GM15510 (cell line): ENCODE measurements around the gene MAPRE3.

Experiments
- POLR2A ChIP-seq: IDR thresholded peaks from 3 replicates; pipeline ENCODE4 v1.6.1; 2011; ENCODE audit warnings: borderline replicate concordance; ENCODE audit not compliant: insufficient read length; ENCODE audit errors: extremely low read depth

MAPRE3 gene

DNA sequence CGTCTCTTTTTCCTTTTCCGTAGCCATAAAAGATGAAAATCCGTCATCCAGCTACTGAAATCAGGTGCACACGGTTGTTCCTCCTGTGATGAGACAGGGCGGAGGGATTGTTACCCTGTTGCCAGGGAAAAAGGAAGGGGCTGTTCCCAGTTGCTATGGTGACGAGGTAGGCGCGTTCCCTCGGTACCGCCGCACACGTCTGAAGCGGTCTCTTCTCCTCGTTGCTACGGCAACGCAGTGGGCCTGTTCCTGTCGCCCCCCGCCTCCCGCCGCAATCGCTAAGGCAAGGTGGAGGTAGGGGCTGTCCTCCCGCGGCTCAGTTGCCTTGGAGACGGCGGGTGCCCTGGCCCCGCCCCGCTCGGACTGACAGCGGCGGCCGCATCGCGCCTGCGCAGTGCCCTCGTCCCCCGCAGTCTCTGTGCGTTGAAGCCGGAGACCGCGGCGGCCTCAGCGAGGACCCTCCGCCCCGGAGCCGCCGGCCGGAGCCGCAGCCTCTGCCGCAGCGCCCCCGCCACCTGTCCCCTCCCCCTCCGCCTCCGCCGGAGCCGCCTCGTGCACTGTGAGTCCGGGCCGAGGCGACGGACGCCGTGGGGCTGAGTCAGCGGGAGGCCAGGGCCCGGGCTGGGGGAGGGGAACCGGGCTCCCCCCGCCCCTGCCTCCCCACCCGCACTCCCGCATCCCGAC lies at the start of gene MAPRE3:
Gene MAPRE3 (plus strand): TSS at position 394 of the 684 bp plus-strand sequence. CDS start 51,582 bp downstream, outside the sequence.
- TF ChIP-seq POLR2A: no peak

DNA sequence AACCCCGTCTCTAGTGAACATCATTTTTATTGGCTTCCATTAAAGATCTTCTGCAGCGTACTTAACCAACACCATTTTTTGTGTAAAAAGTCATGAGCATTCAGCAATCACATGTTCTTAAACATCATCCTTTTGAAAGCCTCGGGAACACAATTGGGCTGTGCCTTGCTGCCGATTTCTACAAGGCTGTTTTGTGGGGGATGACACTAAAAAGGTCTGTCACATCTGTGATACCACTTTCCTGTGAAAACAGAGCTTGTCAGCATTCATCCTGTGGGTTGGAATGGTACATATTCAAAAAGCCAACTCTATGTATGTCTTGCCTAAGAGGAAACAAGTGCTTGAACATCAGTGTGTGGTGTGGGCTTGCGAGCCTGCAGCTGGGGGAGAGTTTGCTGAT lies 49.1 kb upstream of the MAPRE3 start:
- no peak for TF ChIP-seq POLR2A

DNA sequence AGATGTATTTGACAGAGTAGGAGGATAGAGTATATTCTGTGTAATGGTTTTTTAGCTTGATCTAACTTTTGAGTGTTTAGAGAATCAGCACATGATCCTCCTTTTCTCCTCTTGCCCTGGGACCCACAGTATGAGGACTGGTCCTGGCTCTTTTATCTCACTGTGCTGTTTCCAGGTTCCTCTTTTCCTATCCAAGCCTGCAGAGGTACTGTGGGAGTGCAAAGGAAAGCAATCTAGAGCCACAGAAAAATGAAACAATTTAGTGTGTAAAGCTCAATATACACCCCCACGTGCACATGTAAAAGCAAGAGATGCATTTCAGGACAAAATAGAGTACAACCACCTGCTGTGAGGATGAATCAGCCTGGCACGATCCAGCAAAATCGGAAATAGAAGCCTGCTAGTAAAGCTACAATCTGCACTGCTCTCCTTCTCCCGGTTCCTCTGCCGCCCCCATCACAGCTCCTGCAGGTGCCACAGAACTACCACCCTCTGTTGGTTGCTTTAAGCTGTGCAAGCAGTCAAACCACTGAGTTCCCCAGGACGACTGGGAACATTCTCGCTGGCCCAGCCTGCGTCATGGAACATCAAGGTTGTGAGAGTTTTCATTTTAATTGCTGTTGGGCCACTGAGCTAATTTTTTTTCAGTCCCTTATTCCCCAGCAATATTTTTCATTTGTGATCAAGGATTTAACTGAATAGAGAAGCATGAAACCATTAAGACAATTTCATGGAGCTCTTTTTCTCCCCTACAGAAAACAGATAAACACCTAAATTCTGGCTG lies 47.8 kb upstream of the MAPRE3 start:
- no peak for TF ChIP-seq POLR2A

DNA sequence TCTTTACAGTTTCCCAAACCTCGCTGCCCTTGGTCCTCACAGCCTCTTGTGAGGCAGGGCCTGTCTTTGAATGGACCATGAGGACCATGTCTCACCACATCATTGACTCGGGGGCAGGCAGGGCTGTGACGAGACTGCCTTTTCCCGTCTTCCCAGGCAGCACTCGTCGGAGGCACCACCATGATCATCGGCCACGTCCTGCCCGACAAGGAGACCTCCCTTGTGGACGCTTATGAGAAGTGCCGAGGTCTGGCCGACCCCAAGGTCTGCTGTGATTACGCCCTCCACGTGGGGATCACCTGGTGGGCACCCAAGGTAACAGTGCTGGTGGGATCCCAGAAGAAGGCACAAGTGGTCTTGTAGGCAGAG lies 45.7 kb upstream of the MAPRE3 start:
- no peak for TF ChIP-seq POLR2A

DNA sequence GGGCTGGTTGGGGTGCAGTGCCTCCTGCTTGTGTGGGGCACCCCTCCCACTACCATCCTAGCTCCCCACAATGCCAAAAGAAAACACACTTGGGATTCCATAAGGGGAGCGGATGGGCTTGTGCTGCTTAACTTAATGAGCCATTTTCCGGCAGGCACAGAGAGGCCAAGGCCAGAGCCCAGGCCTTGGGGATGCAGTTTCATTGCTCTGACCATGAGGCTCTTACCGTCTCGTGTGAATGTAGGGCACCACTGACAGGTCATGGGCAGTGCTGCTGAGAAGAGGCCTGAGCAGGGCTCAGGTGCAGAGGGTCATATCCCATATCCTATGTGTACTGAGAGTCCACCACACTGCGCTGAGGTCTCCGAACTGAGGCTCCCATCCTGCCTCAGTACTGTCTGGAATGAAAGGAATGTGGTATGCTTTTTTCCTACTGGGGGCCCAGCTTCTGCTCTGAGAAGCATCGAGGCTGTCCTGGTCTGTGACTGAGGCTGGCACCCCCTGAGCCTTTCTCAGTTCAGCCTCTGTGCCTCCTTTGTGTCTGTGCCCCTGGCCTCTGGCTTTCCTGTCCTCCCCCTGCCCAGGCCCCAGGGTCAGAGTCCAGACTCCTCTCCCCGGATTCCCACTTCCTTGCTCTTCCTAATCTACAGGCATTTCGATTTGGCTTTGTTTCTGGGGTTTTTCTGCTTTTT lies 45.2 kb upstream of the MAPRE3 start:
- TF ChIP-seq POLR2A: no peak

DNA sequence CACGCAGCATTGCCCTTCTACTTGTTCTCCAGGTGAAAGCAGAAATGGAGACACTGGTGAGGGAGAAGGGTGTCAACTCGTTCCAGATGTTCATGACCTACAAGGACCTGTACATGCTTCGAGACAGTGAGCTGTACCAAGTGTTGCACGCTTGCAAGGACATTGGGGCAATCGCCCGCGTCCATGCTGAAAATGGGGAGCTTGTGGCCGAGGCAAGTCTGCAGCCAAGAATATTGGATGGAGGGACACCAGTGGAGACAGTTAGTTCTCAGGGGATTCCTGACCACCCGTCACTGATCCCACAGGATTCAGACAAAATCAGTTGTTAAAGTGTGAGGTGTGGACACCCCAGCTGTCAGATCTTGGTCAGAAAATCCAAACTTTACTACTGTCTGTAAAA lies 43.2 kb upstream of the MAPRE3 start:
- TF ChIP-seq POLR2A: no peak

DNA sequence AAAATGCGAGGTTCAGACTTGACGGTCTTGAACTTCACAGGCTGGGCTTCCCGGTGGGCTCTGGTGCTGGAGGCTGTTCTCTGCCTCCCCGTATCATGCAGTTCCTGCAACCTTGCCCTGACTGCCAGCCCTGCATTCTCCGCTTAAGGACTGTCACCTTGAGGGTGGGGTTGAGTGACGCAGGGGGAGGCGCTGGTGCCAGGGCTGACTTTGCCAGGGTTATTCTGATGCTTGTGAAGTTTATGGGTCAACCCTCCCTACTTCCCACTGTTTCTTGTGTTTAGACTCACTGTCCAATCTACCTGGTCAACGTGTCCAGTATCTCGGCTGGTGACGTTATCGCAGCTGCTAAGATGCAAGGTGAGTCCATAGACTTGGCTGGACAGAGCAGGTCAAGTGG lies 37.5 kb upstream of the MAPRE3 start:
- TF ChIP-seq POLR2A: no peak

DNA sequence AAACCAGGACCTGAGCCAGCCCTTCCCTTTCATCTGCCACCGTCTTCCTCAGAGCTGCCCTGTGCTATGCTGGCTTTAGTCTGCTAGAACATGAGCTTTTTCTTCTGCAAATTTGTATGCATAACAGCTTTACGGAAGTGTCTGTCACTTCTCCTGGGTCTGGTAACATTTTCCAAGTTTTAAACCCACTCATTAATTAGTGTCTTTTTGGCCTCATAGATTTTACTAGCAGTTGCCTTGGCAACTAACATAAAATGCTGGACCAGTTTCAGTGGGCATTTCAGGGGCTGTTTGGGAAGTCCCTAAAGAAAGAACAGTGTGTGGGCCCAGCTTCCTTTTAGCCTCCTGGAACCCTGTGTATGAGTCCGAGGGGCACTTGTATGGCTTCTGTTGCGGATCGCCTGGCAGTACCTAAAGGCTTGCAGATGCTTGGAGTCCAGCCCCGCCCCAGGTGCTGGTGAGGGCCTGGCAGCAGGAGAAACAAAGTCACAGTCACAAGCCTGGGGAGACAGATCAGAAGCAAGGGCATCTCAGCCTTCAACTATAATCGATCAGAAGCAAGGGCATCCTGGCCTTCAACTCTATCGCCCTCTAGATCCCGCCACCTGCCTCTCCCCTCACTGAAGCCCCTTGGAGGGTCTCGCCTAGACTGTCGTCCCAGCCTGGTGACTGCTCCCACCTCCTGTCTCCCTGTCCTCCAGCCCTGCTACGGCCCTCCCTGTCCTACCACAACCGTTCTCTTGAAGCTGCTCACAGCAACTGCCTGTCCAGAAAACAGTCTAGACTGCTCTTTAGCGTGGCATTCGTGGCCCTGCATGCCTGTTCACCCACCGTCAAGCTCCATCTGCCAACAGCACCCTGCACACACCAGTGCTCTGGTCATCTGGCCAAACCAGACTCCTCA lies 36.8 kb upstream of the MAPRE3 start:
- no peak for TF ChIP-seq POLR2A

DNA sequence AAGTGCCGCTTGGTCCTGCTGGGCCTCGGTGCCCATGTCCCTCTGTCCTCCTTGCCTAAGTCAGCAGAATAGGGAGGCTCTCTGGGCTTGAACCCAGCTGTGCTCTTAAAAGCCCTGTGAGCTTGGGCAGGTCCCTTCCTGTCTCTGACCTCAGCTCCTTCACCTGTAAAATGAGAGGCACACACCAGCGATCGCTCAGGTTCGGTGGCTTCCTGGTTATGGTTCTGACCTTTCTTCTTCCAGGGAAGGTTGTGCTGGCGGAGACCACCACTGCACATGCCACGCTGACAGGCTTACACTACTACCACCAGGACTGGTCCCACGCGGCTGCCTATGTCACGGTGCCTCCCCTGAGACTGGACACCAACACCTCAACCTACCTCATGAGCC lies 36.1 kb upstream of the MAPRE3 start:
- no peak for TF ChIP-seq POLR2A

DNA sequence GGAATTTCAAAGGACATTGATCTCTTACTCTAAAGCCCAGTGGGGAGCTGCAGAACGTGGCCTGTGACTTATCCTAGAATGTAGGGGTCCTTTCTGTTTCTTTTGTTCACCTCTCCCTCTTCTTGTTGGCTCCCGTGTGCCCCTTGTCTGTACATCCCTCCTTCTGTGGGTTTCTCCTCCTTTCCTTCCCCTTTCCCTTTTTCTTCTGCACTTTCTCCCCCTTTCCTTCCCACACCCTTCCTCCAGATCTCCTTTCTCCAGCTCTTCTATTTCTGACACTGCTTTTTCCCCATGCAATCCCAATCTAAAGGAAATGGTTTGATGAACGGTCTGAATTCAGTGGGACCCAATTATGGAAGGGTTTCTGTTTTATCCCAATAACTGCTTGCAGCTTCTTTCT lies 35.5 kb upstream of the MAPRE3 start:
- TF ChIP-seq POLR2A: no peak

DNA sequence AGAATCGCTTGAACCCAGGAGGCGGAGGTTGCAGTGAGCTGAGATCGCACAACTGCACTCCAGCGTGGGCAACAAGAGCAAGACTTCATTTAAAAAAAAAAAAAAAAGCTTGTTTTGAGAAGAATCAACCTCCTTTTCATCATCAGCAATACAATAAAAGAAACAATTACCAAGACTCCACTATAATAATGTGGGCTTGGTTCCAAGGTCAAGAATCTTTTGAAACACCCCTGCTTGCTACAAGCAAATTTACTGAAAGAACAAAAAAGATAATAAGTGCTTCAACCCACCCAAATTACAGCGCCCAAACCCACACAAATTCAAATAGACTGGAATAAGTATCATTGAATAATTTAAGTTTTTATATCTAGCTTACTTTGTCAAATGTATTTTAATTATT lies 33.6 kb upstream of the MAPRE3 start:
- TF ChIP-seq POLR2A: no peak

DNA sequence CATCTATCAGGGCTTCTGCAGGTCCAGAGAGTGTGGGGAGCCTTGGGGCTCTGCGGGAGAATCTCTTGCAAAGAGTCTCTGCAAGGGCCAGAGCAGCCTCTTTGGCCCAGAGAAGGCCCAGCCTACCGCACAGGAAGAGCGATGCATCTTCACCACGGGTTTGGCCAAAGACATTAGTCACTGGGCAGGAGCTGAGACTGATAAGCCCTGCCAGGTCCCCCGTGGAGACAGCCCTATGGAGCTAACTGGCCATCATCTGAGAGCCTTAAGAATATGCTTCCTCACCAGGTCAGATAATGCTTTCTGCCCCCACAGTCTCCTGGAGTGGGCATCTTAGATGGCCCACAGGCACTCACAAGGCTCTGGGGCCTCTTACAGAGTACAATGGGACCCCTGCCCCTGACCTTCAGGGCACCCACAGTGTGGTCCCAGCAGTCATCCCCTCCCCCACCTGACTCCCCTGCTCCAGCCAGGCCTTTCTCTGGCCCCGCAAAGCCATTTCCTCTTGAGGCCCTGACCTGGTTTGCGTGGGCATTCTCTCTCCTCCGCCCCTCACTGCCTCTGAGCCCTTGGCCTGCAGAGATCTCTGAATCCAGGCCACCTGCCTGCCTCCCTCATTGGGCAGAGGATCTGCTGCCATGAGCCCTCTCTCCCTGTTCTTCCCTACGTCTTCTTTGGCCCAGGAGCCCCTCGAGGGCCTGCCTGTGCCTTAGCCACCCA lies 31.9 kb upstream of the MAPRE3 start:
- TF ChIP-seq POLR2A: no peak

DNA sequence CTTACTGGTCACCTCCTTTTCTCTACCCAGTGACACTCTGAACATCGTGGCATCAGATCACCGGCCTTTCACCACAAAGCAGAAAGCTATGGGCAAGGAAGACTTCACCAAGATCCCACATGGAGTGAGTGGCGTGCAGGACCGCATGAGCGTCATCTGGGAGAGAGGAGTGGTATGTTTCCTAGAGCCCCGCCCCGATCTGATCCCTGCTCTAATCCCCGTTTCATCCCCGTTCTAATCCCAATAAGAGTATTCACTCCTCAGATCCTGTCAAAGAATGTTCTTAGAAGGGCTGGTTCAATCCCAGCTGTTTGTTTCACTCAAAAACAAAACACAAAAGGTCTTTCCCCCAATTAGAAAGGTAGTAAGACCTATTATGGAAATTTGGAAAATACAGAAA lies 30.4 kb upstream of the MAPRE3 start:
- no peak for TF ChIP-seq POLR2A

DNA sequence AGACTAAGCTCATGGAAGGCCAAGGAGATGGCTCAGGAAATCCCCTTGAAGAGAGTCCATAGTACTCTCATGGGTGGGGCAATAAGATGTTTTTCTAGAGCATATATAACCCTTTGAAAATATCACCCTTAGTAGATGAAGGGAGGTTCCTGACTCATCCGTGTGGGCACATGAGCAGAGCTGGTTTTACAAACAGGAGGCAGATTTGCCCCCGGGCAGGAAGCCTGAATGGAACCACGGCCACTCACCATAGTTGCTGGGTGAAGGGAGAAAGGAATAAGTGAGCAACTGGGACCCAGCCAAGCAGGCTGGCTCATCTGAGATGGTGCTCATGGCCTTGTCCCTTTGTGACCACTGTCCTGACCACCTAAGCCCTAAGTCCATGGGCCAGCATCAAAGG lies 29.0 kb upstream of the MAPRE3 start:
- no peak for TF ChIP-seq POLR2A
